Measurements from ENCODE around the gene ZNF488. TPM values are rescaled to one million over a fixed set of nuclear protein-coding genes. Genes with fewer than 3 reads are reported as not detected.

Gene ZNF488
- total RNA-seq, 1 donor from 2014 or later = 0.35 TPM

GRCh38 chr10:47349516-47349915 lies 34.6 kb downstream of the ZNF488 start:
- TF ChIP-seq CTCF (IDR thresholded peaks at IDR 0.05) = no peak
- Mint-ChIP-seq H3K27ac (ENCODE audit: unreplicated experiment) (no peak overlapping the region), H3K36me3 (ENCODE audit: unreplicated experiment) (no peaks in the 10 kb centered on the region), H3K27me3 (ENCODE audit: unreplicated experiment) (peaks cover 17% of the 10 kb centered on the region), H3K4me3 (ENCODE audit: unreplicated experiment) (no peak overlapping the region), H3K4me1 (ENCODE audit: unreplicated experiment) (no peaks in the 10 kb centered on the region), H3K9me3 (ENCODE audit: unreplicated experiment) (no peaks in the 10 kb centered on the region)
- no peak for DNase-seq (ENCODE audit: extremely low spot score, unreplicated experiment)

- TF ChIP-seq CTCF (IDR thresholded peaks at IDR 0.05) = no peak
- Mint-ChIP-seq H3K4me3 (ENCODE audit: unreplicated experiment) (no peak overlapping the region), H3K27me3 (ENCODE audit: unreplicated experiment) (peaks cover 20% of the 10 kb centered on the region), H3K4me1 (ENCODE audit: unreplicated experiment) (no peaks in the 10 kb centered on the region), H3K9me3 (ENCODE audit: unreplicated experiment) (no peaks in the 10 kb centered on the region), H3K27ac (ENCODE audit: unreplicated experiment) (no peak overlapping the region), H3K36me3 (ENCODE audit: unreplicated experiment) (no peaks in the 10 kb centered on the region)
- DNase-seq (ENCODE audit: extremely low spot score, unreplicated experiment) = no peak
These were observed 35.2 kb downstream of the ZNF488 start for GRCh38 chr10:47348661-47349470.

- Mint-ChIP-seq H3K4me1 (ENCODE audit: unreplicated experiment) (no peaks in the 10 kb centered on the region), H3K36me3 (ENCODE audit: unreplicated experiment) (no peaks in the 10 kb centered on the region), H3K27me3 (ENCODE audit: unreplicated experiment) (peaks cover 26% of the 10 kb centered on the region), H3K4me3 (ENCODE audit: unreplicated experiment) (no peak within 1 kb of the TSS), H3K27ac (ENCODE audit: unreplicated experiment) (no peak within 1 kb of the TSS), H3K9me3 (ENCODE audit: unreplicated experiment) (no peaks in the 10 kb centered on the region)
- no peak for DNase-seq (ENCODE audit: extremely low spot score, unreplicated experiment)
- TF ChIP-seq CTCF (IDR thresholded peaks at IDR 0.05) = no peak
These were observed 35.9 kb downstream of the ZNF488 start, which contains the start of gene RBP3 for GRCh38 chr10:47348138-47348651. Gene RBP3 (plus strand): TSS chr10:47348363. CDS start chr10:47348485, 122 bp downstream.

- Mint-ChIP-seq H3K36me3 (ENCODE audit: unreplicated experiment) (no peaks in the 10 kb centered on the region), H3K27ac (ENCODE audit: unreplicated experiment) (no peak overlapping the region), H3K9me3 (ENCODE audit: unreplicated experiment) (no peaks in the 10 kb centered on the region), H3K4me1 (ENCODE audit: unreplicated experiment) (no peaks in the 10 kb centered on the region), H3K4me3 (ENCODE audit: unreplicated experiment) (no peak overlapping the region), H3K27me3 (ENCODE audit: unreplicated experiment) (peaks cover 27% of the 10 kb centered on the region)
- TF ChIP-seq CTCF (IDR thresholded peaks at IDR 0.05) = no peak
- DNase-seq (ENCODE audit: extremely low spot score, unreplicated experiment) = no peak
These were observed 36.8 kb downstream of the ZNF488 start for GRCh38 chr10:47347303-47347675.

GRCh38 chr10:47346581-47347302 lies 37.4 kb downstream of the ZNF488 start:
- Mint-ChIP-seq H3K9me3 (ENCODE audit: unreplicated experiment) (no peaks in the 10 kb centered on the region), H3K36me3 (ENCODE audit: unreplicated experiment) (no peaks in the 10 kb centered on the region), H3K4me3 (ENCODE audit: unreplicated experiment) (no peak overlapping the region), H3K27ac (ENCODE audit: unreplicated experiment) (no peak overlapping the region), H3K27me3 (ENCODE audit: unreplicated experiment) (peaks cover 31% of the 10 kb centered on the region), H3K4me1 (ENCODE audit: unreplicated experiment) (no peaks in the 10 kb centered on the region)
- DNase-seq (ENCODE audit: extremely low spot score, unreplicated experiment) = no peak
- no peak for TF ChIP-seq CTCF (IDR thresholded peaks at IDR 0.05)
